Bronchial epithelial cell (primary cell): ENCODE results near the gene SMYD3. TPM values are rescaled to one million over a fixed set of nuclear protein-coding genes. Genes with fewer than 3 reads are reported as not detected.

Experiments
- DNase-seq: peaks from one replicate; pipeline ENCODE4 v3.0.0-alpha.2; 2010; ENCODE audit warnings: low read depth
- FAIRE-seq: peaks from 2 replicates; lab custom pipeline; 2011; peaks lifted over from hg19 to GRCh38; lab: Jason Lieb, UNC
- H3K27me3 ChIP-seq: 2 replicates; pipeline ENCODE4 v1.5.1; 2011; ENCODE audit warnings: low read length; ENCODE audit not compliant: control insufficient read depth, insufficient read depth
- H3K36me3 ChIP-seq: 2 replicates; pipeline ENCODE4 v1.5.1; 2011; ENCODE audit warnings: low read length; ENCODE audit not compliant: control insufficient read depth, insufficient read depth
- H3K4me3 ChIP-seq: 2 replicates; pipeline ENCODE4 v1.5.1; 2011; ENCODE audit warnings: mild to moderate bottlenecking, low read depth, low read length, control low read depth
- CTCF ChIP-seq: IDR thresholded peaks from 2 replicates; pipeline ENCODE4 v1.5.1; 2011; ENCODE audit warnings: mild to moderate bottlenecking, moderate library complexity, low read length, control low read depth, inconsistent platforms; ENCODE audit not compliant: insufficient read depth, severe bottlenecking
- total RNA-seq: library from RNA; depleted of rRNA; stranded (reverse); fragments of >200 nt; gene quantifications from 2 replicates; pipeline ENCODE4 v1.2.1, GENCODE V29; 2014

The SMYD3 gene
- total RNA-seq, 1 donor from 2014 or later = 17.4 TPM

DNA sequence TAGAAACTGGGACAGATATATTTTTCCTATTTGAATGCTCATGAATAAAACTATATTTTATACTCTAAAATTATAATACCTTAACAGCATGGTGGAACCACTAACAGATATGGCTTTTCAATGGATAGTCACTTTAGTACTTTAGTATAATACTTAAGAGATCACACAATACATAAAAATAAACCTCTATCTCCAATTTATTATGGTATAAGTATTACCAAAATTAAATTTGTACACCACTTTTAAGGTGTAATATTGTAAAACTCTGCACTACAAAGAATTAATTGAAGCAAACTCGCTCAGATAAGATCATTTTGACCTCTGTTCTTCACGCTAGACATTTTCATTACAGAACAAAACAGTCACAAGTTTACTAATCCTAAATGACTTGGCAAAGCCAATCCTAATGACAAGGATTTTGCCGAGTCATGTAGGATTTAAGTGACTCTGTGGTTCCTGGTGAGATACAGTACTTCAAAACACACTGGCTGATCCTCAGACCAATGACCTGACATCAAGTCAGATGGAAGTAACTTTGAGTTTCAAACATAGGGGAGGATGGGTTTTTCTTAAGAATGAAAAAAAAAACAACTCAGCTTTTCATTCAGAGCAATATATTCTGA lies 200.6 kb downstream of the SMYD3 start:
- no peaks in the 10 kb centered on the region for H3K36me3 ChIP-seq
- FAIRE-seq (no peak), DNase-seq (no peak)
- no peaks in the 10 kb centered on the region for H3K27me3 ChIP-seq
- no peak overlapping the region for H3K4me3 ChIP-seq
- no peak for TF ChIP-seq CTCF

- no peak for FAIRE-seq
- no peak for TF ChIP-seq CTCF
Measured at GRCh38 chr1:246304484-246305259, 202.4 kb downstream of the SMYD3 start.

GRCh38 chr1:246302711-246303317 lies 204.3 kb downstream of the SMYD3 start:
- TF ChIP-seq CTCF = no peak
- FAIRE-seq (no peak), DNase-seq (peak; percentile 39)
- no peaks in the 10 kb centered on the region for H3K36me3 ChIP-seq
- no peaks in the 10 kb centered on the region for H3K27me3 ChIP-seq
- no peak overlapping the region for H3K4me3 ChIP-seq

More at GRCh38 chr1:246304484-246305259, 202.4 kb downstream of the SMYD3 start:
- no peaks in the 10 kb centered on the region for H3K36me3 ChIP-seq
- no peaks in the 10 kb centered on the region for H3K27me3 ChIP-seq
- DNase-seq = no peak
- H3K4me3 ChIP-seq = no peak overlapping the region

DNA sequence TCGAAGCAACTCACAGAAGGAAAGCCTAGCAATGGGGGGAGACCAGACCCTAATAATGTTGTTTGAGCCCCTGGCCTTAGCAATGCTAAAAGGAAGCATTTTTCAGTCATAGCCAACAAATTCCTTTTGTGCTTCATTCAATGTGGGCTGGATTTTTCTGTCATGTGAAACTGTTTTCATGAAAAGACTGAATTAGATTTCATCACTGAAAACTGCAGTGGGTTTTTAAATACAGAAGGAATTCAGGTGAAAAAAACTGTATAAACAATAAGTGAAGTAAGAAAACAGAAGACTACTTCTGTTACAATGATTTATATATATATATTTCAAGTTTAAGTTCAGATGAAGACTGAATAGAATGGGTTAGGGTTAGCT lies 204.8 kb downstream of the SMYD3 start:
- FAIRE-seq (no peak), DNase-seq (no peak)
- no peak for TF ChIP-seq CTCF
- no peaks in the 10 kb centered on the region for H3K27me3 ChIP-seq
- H3K36me3 ChIP-seq = no peaks in the 10 kb centered on the region
- no peak overlapping the region for H3K4me3 ChIP-seq

GRCh38 chr1:246301553-246302250 lies 205.4 kb downstream of the SMYD3 start:
- H3K4me3 ChIP-seq = no peak overlapping the region
- FAIRE-seq = no peak
- no peaks in the 10 kb centered on the region for H3K36me3 ChIP-seq
- no peak for TF ChIP-seq CTCF
- DNase-seq = no peak
- H3K27me3 ChIP-seq = no peaks in the 10 kb centered on the region
